Astrocyte (in vitro differentiated cells and primary cell): ENCODE data around the gene LCK.

Experiments
- CTCF ChIP-seq: IDR thresholded peaks from 2 replicates; pipeline ENCODE4 v1.5.1; 2011; ENCODE audit warnings: low read depth, mild to moderate bottlenecking, inconsistent platforms, low read length, moderate library complexity; ENCODE audit not compliant: insufficient read depth
- EZH2 ChIP-seq: IDR thresholded peaks from 2 replicates; pipeline ENCODE4 v1.6.1; 2012; ENCODE audit warnings: mild to moderate bottlenecking, low read length, inconsistent platforms; ENCODE audit not compliant: insufficient read depth

- TF ChIP-seq CTCF (peak; percentile 75), EZH2 (no peak)
These were observed 35.2 kb upstream of the LCK start for GRCh38 chr1:32215629-32216480.
